Activated CD4-positive, alpha-beta T cell treated with anti-CD3 and anti-CD28 coated beads, Interleukin-2, amount 10 ng/mL, durations not matched to agents 24 days and 14 days (primary cell): ENCODE results near the gene SALL1. TPM values are rescaled to one million over a fixed set of nuclear protein-coding genes. Genes with fewer than 3 reads are reported as not detected.

Experiments
- DNase-seq: peaks from one replicate; pipeline ENCODE4 v3.0.0; 2022
- H3K27ac Mint-ChIP-seq: one replicate; pipeline ENCODE4 v1.8.0; 2022; ENCODE audit warnings: mild to moderate bottlenecking, mixed read lengths
- H3K27me3 Mint-ChIP-seq: one replicate; pipeline ENCODE4 v1.8.0; 2022; ENCODE audit warnings: mixed read lengths
- H3K36me3 Mint-ChIP-seq: one replicate; pipeline ENCODE4 v1.8.0; 2022; ENCODE audit warnings: low read depth, mild to moderate bottlenecking, mixed read lengths
- H3K4me1 Mint-ChIP-seq: one replicate; pipeline ENCODE4 v1.8.0; 2021; ENCODE audit warnings: mixed read lengths
- H3K4me3 Mint-ChIP-seq: one replicate; pipeline ENCODE4 v1.8.0; 2022; ENCODE audit warnings: mild to moderate bottlenecking, moderate library complexity, mixed read lengths
- H3K9me3 Mint-ChIP-seq: one replicate; pipeline ENCODE4 v1.8.0; 2021; ENCODE audit warnings: mixed read lengths
- intact Hi-C: fragments of 100-400 bp; cut with micrococcal nuclease; formaldehyde crosslinking; loops from one replicate; pipeline ENCODE4 v1.15.1; 2023
- total RNA-seq: library from RNA; stranded (reverse); gene quantifications from 2 replicates; pipeline ENCODE4 v1.2.3, GENCODE V29; 2022

Gene SALL1
- total RNA-seq, 1 donor from 2014 or later, result not detected

DNA sequence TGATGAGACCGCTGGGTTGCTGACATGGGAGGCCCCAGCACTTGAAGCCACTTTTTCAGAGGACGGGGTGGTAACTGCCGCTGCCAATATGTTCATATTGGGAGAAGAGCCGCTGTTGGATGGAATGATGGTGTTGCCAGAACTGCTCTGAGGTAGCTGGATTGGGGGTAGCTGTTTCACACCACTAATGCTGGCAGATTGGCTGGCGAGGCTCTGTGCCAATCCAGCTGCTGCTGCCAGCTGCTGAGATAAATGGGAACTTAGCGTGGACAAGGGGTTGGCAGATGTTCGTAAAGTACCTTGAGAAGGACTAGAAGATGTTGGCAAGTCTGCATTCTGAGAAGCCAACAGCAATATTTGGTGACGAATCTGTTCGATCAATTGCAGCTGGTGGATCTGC, 10.0 kb downstream of the SALL1 start:
- H3K27ac Mint-ChIP-seq, result no peak overlapping the region
- H3K4me1 Mint-ChIP-seq, result no peaks in the 10 kb centered on the region
- H3K4me3 Mint-ChIP-seq, result no peak overlapping the region
- H3K9me3 Mint-ChIP-seq, result no peaks in the 10 kb centered on the region
- peaks cover 15% of the 10 kb centered on the region for H3K27me3 Mint-ChIP-seq
- intact Hi-C loops, result no loop called here
- DNase-seq, result no peak
- no peaks in the 10 kb centered on the region for H3K36me3 Mint-ChIP-seq

DNA sequence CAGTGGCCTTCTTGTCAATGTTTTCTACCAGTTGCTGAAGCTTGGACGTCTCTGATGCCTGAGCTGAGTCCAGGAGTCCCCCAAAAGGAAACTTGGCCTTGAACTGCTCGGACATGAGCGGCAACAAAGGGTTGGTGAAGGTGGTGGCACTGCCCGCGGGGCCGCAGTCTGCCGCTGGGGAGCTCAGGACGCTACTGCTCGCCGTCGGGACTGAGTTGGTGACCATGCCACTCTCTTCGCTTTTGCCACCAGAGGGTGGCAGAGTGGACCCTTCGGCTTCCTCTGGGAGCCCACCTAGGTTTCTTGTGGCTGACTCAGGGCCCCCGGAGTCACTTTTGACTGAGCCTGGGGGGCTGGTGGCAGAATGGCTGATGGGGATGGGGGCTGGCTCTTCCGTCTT, 11.0 kb downstream of the SALL1 start:
- no peaks in the 10 kb centered on the region for H3K36me3 Mint-ChIP-seq
- intact Hi-C loops, result no loop called here
- H3K4me3 Mint-ChIP-seq, result no peak overlapping the region

DNA sequence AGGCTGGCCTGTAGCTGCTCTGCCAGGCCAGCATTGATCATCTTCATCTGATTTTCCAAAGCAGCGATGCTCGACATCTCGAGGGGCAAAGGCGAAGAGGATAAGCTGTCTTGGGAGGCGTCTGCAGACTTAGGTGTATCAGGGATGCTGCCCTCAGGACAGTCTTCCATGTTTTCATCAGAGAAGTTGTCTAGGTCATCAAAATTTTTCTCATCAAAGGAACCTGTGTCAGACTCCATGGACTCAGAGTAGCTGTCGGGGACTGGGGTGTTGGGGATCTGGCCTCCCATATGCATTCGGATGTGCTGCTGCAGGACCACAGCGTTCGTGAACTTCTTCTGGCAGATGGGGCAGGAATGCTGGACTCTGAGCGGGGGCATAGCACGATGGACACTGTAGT, 11.5 kb downstream of the SALL1 start:
- H3K4me1 Mint-ChIP-seq, result no peaks in the 10 kb centered on the region
- no peak overlapping the region for H3K27ac Mint-ChIP-seq
- H3K4me3 Mint-ChIP-seq, result no peak overlapping the region
- H3K36me3 Mint-ChIP-seq, result no peaks in the 10 kb centered on the region
- no peaks in the 10 kb centered on the region for H3K9me3 Mint-ChIP-seq
- peaks cover 16% of the 10 kb centered on the region for H3K27me3 Mint-ChIP-seq
- no peak for DNase-seq
- intact Hi-C loops, result no loop called here

More for the DNA sequence above, 11.0 kb downstream of the SALL1 start:
- H3K27ac Mint-ChIP-seq, result no peak overlapping the region
- H3K9me3 Mint-ChIP-seq, result no peaks in the 10 kb centered on the region
- no peak for DNase-seq
- peaks cover 18% of the 10 kb centered on the region for H3K27me3 Mint-ChIP-seq
- no peaks in the 10 kb centered on the region for H3K4me1 Mint-ChIP-seq

DNA sequence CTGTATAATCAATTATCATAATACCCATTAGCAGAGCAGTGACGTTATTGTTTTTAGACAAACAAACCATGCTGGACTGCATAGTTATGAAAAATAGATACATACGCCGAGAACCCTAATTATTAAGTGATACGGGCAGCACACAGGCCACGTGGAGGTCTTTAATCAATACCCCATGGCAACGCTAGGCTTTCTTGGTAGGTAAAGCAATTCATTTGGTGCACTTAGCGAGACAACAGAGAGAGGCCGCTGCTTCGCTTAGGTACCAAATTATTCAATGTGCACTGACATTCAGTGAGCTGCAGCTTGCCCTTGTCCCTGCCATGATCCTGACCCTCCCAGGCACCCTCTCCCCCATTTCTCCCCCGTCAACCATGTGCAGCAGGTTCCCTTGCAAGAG, 12.9 kb downstream of the SALL1 start:
- Mint-ChIP-seq H3K4me3 (no peak overlapping the region), H3K4me1 (no peaks in the 10 kb centered on the region), H3K27ac (no peak overlapping the region), H3K9me3 (no peaks in the 10 kb centered on the region), H3K36me3 (no peaks in the 10 kb centered on the region), H3K27me3 (peaks cover 21% of the 10 kb centered on the region)
- intact Hi-C loops, result no loop called here
- DNase-seq, result no peak

DNA sequence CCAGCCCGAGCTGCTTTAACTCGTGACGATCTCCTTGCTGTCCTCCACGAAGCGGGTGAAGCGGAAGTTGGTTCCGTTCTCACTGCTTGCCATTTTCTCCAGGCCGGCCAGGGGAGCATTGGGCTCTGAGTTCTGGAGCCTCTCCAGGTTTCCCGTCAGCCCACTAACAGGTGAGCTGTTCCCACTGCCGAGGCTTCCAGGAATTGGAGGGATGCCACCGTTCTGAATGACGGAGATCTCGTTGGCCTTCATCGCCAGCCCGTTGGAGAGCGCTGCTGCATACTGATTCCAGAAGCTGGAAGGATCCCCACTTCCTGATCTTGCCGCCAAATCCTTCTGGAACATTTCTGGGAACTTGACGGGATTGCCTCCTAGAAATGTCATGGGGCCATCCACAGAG, 14.0 kb downstream of the SALL1 start:
- Mint-ChIP-seq H3K9me3 (no peaks in the 10 kb centered on the region), H3K27ac (no peak overlapping the region), H3K4me1 (no peaks in the 10 kb centered on the region), H3K36me3 (no peaks in the 10 kb centered on the region), H3K27me3 (peaks cover 25% of the 10 kb centered on the region), H3K4me3 (no peak overlapping the region)
- intact Hi-C loops, result no loop called here
- no peak for DNase-seq

DNA sequence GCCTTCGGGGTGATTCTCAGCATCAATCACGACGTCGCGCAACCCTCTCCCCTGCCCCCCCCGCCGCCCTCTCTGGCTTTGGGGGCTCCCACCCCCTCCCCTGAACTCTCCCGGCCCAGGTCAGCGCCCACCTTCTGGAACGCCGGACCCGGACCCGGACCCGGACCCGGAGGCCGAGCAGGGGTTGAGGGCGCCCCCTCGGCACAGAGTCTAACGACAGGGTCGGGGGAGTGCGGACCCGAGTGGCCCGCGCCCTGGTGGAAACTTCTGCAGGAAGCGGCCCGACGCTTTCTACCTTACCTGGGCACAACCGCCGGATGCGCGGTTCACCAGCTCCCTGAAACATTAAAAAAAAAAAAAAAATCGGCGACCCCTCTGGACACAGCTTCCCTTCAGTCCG, 16.2 kb downstream of the SALL1 start:
- no peak for DNase-seq
- Mint-ChIP-seq H3K9me3 (no peaks in the 10 kb centered on the region), H3K4me1 (no peaks in the 10 kb centered on the region), H3K36me3 (no peaks in the 10 kb centered on the region), H3K27ac (no peak overlapping the region), H3K27me3 (peaks cover 25% of the 10 kb centered on the region), H3K4me3 (no peak overlapping the region)
- intact Hi-C loops, result no loop called here

DNA sequence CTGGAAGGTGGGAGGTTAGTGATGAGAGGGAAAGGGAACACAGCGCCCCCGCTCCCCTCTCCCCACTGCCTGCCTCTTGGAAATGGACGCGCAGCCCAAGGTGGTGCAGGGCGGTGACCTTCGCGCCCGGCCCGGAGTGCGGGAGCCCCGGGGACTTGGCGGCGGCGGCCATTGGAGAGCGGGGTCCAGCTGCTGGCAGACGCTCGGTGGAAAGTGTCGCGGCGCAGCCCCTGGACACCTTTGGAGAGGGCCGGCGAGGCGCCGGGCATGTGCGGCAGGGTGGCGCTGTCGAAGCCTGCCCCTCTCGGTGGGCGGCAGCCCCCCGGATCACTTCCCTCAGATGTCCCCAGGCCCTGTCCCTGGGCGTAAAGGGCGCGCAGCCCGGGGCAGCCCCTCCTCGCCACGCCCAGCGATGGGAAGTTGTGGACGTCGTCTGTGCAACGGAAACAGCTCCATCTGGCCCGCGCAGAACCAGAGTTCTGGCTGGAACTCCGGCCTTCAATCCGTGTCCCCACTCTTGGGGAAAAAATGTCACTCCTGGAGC, 16.7 kb downstream of the SALL1 start:
- no peaks in the 10 kb centered on the region for H3K9me3 Mint-ChIP-seq
- H3K27ac Mint-ChIP-seq, result no peak overlapping the region
- H3K4me1 Mint-ChIP-seq, result no peaks in the 10 kb centered on the region
- DNase-seq, result no peak
- H3K4me3 Mint-ChIP-seq, result no peak overlapping the region
- H3K36me3 Mint-ChIP-seq, result no peaks in the 10 kb centered on the region
- peaks cover 25% of the 10 kb centered on the region for H3K27me3 Mint-ChIP-seq
- intact Hi-C loops, result no loop called here

DNA sequence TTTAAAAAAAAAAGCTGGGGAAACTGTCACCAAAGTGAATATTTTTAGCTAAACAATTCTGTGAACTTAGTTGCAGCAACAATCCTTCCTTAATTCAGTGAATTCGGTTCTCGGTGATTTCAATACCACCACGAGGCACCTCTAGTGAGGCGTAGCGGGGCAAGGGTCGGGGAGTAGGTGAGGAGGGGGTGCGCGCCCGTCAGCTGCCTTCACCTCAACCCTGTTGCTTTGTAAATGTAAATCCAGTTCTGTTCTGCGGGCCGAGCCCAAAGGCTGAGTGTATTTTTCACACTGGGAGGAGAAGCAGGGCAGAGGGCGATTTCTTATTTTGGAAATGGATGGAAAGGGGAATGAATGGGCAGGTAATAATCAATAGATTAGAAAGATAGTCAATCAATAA, 17.4 kb downstream of the SALL1 start:
- Mint-ChIP-seq H3K9me3 (no peaks in the 10 kb centered on the region), H3K36me3 (no peaks in the 10 kb centered on the region), H3K4me1 (no peaks in the 10 kb centered on the region), H3K27me3 (peaks cover 25% of the 10 kb centered on the region), H3K4me3 (no peak overlapping the region), H3K27ac (no peak overlapping the region)
- intact Hi-C loops, result no loop called here
- DNase-seq, result no peak

DNA sequence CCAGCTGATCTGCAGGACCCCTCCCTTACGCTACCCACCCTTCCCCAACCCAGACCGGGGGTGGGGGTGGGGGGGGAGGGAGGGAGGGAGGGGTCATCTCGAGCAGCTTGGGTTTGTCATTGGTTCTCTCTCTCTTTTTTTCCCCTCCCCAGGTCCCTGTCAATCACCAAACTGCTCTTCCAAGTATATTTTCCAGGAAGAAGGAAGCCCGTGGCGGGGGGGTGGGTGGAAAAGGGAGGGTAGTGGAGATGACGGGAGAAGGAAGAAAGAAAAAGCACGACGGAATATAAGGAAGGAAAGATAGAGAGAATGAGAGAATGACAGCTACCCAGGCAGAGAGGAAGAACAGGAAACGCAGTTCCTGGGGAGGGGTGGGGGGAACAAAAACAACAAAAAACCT, 17.9 kb downstream of the SALL1 start:
- Mint-ChIP-seq H3K27me3 (peaks cover 25% of the 10 kb centered on the region), H3K4me3 (no peak overlapping the region), H3K27ac (no peak overlapping the region), H3K9me3 (no peaks in the 10 kb centered on the region), H3K36me3 (no peaks in the 10 kb centered on the region), H3K4me1 (no peaks in the 10 kb centered on the region)
- intact Hi-C loops, result no loop called here
- no peak for DNase-seq

DNA sequence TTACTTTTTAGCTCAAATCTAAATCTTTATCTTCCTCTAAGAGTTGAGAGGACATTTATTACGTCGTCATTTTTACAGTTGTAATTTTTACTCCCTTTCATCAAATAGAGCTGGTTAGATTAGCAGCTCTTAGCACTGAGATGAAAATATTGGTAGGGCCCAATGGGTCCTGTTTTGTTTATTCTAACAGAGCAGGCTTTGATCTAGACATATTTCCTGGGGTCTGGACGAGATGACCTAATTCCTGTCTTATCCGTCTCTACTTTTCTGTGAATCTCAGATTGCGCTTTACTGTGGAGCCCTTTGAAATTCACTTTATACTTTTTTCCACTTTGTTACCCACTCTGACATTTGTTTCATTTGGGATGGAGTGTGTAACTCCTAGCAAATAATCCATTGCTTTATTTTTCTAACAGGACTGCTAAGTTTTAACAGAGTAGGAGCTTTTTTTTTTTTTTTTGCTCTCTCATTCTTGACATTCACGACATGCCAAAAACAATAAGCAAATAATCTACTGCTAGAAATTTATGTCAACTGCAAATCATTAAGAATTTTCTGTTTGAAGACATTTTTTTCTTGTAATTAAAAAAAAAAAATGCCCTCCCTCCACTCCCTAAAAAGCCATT, 18.5 kb downstream of the SALL1 start:
- DNase-seq, result no peak
- Mint-ChIP-seq H3K36me3 (no peaks in the 10 kb centered on the region), H3K9me3 (no peaks in the 10 kb centered on the region), H3K27ac (no peak overlapping the region), H3K27me3 (peaks cover 25% of the 10 kb centered on the region), H3K4me1 (no peaks in the 10 kb centered on the region), H3K4me3 (no peak overlapping the region)
- intact Hi-C loops, result no loop called here

DNA sequence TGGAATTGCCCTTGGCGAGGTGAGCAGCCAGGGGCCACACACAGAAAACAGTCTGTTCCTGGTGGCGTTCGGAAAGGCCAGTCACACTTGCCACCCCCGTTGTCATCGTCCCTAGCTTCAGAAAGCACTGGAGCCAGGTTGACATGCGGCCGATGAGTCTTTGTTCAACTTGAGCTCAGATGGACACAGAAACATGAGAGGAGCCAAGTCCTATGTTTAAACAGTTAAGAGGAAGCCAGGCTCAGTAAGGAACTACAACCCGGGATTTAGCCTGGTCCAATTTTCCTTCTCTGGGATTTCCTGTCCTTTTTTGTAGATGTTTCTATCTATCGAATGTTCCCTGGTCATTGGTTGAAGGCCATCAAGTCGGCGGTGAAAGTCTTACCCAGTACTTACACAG, 19.5 kb downstream of the SALL1 start:
- Mint-ChIP-seq H3K4me3 (no peak overlapping the region), H3K9me3 (no peaks in the 10 kb centered on the region), H3K27me3 (peaks cover 25% of the 10 kb centered on the region), H3K27ac (no peak overlapping the region), H3K36me3 (no peaks in the 10 kb centered on the region), H3K4me1 (no peaks in the 10 kb centered on the region)
- no peak for DNase-seq
- intact Hi-C loops, result no loop called here

DNA sequence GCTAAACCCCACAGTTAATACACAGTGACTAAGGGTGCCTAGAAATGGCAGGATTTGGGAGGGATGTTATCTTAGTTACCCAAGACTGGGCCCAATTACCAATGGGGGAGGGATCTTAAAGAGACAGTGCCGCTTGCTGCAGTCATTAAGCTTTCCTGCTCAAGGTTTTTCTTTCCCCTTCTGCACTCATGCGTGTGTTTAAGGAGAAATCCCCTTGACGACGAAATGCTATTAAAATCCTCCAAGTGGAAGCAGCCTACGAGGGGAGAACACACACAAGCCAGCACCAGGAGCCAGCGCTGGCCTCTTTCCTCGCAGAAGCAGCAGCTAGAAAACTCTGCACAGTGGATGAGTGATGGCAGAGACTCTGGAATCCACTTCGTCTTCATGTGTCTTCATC, 22.0 kb downstream of the SALL1 start:
- H3K9me3 Mint-ChIP-seq, result no peaks in the 10 kb centered on the region
- no peak overlapping the region for H3K4me3 Mint-ChIP-seq
- peaks cover 13% of the 10 kb centered on the region for H3K27me3 Mint-ChIP-seq
- H3K36me3 Mint-ChIP-seq, result no peaks in the 10 kb centered on the region
- no peaks in the 10 kb centered on the region for H3K4me1 Mint-ChIP-seq
- intact Hi-C loops, result no loop called here
- DNase-seq, result no peak
- H3K27ac Mint-ChIP-seq, result no peak overlapping the region

DNA sequence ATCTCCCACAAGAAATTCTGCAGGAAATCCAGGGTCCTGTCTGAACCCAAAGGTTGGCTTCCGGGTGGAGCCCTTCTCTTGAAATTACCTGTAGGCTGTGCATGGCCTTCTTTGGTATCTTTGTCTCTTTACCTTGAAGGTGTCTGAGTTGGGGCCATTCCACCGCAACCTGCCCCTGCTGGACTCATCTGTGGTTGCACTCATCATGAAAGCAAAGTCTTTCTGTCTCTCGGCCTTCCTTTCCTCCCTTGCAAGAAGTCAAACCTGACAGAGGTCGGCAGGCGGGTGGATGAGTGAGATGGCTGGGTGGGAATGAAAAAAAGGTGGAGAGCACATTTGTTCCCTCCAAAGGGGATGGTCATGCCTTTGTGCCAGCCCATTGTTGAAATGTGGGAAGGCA, 25.1 kb downstream of the SALL1 start:
- Mint-ChIP-seq H3K9me3 (no peaks in the 10 kb centered on the region), H3K27ac (no peak overlapping the region), H3K4me3 (no peak overlapping the region), H3K27me3 (peaks cover 2% of the 10 kb centered on the region), H3K36me3 (no peaks in the 10 kb centered on the region), H3K4me1 (no peaks in the 10 kb centered on the region)
- intact Hi-C loops, result no loop called here
- DNase-seq, result no peak

DNA sequence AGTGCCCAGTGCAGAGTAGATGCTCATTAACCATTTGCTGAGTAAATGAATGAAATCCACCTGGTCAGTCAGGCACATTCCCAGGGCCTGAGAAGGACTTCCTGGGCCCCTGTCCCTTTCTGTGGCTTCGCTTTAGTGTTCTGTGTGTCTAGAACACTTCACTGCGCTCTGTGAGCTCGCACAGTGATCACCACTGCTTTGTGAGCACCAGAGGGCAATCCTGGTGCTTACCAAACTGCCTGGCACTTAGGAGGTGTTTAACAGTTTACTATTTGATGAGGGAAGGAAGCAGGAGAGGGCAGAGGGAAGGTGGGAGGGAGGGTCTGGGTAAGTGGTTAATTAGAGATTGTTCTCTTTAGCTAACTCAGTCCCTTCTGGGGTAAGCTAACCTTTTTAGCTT, 26.2 kb downstream of the SALL1 start:
- no peak for DNase-seq
- H3K9me3 Mint-ChIP-seq, result no peaks in the 10 kb centered on the region
- peaks cover 3% of the 10 kb centered on the region for H3K27me3 Mint-ChIP-seq
- H3K4me3 Mint-ChIP-seq, result no peak overlapping the region
- H3K36me3 Mint-ChIP-seq, result no peaks in the 10 kb centered on the region
- H3K4me1 Mint-ChIP-seq, result no peaks in the 10 kb centered on the region
- intact Hi-C loops, result no loop called here
- H3K27ac Mint-ChIP-seq, result no peak overlapping the region

DNA sequence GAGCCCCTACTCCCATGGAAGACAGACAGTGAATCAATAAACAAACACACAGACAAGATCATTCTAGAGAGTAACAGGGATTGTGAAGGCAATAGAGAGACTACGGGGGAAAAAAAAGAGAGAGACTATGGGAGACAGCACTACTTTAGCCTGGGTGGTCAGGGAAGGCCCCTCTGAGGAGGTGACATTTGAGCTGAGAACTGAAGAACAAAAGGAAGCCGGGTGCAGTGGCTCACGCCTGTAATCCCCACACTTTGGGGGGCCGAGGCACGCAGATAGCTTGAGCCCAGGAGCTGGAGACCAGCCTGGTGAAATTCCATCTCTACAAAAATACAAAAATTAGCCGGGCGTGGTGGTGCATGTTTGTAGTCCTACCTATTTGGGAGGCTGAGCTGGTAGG, 29.2 kb downstream of the SALL1 start:
- intact Hi-C loops, result no loop called here
- H3K36me3 Mint-ChIP-seq, result no peaks in the 10 kb centered on the region
- no peaks in the 10 kb centered on the region for H3K4me1 Mint-ChIP-seq
- no peak for DNase-seq
- no peak overlapping the region for H3K4me3 Mint-ChIP-seq
- peaks cover 6% of the 10 kb centered on the region for H3K27me3 Mint-ChIP-seq
- H3K9me3 Mint-ChIP-seq, result no peaks in the 10 kb centered on the region
- H3K27ac Mint-ChIP-seq, result no peak overlapping the region
